Measurements from ENCODE around the gene U2AF2.
A peak's percentile ranks its signal among the peaks of the same experiment; 100 is the strongest.

The U2AF2 gene

GRCh38 chr19:55621673-55622231, 33.1 kb upstream of the U2AF2 start:
- no peak for DNase-seq (ENCODE audit: low read depth in 2 of 2)

DNA sequence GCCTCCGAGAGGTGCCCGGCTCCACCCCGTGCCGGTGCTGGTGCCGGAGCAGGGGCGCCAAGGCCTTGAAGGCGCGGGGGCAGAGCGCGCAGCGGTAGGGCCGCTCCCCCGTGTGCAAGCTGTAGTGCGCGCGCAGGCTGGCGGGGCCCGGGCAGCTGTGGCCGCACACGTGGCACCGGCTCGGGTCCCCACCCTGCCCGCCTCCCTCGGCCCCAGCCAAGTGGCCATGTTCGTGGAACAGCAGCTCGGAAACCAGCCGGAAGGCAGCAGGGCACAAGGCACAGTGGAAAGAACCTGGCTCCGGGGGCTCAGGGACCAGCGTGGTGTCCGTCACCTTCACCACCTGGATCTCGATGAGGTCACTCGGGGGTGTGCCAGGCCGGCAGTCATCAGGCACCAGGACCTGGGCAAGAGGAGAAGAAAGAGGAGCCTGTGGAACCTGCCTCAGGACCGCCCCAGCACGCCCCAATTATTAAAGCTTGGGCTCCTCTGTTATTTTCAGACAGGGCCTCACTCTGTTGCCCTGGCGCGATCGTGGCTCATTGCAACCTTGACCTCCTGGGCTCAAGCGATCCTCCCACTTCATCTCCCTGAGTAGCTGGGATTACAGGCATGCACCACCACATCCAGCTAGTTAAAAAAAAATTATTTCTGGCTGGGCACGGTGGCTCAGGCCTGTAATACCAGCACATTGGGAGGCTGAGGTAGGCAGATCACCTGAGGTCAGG, 32.4 kb upstream of the U2AF2 start:
- DNase-seq (ENCODE audit: low read depth in 2 of 2): no peak

DNA sequence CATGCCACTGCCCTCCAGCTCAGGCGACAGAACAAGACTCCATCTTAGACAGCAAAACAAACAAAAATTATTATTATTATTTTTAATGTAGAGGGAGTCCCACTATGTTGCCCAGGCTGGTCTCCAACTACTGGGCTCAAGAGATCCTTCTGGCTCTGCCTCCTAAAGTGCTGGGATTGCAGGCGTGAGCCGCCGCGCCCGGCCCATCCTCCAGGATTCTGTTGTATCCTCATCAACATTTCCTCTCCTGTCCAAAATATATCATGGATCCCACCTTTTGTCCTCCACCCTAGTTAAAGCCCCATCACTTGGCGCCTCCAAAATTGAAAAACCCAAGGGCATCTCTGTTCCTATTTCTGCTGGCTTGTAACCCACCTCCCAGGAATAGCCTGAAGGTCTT, 31.7 kb upstream of the U2AF2 start:
- DNase-seq (ENCODE audit: low read depth in 2 of 2): no peak

DNA sequence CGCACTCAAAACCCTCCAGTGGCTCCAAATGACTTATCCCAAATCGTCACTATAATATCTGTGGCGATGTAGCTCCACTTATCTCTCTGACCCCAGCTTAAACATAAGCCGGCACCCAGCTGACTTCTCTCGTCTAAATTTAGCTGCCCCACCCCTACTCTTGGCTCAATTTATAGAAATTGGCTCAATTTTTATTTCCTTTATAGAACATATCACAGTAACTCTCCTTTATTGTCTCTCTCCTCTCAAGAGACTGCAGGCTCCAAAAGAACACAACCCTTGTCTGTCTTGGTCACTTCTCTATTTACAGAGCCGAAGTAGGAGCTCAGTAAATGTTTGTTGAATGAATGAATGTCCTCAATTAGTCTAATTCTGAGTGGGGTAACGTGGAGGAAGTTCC, 31.3 kb upstream of the U2AF2 start:
- DNase-seq (ENCODE audit: low read depth in 2 of 2): no peak

DNA sequence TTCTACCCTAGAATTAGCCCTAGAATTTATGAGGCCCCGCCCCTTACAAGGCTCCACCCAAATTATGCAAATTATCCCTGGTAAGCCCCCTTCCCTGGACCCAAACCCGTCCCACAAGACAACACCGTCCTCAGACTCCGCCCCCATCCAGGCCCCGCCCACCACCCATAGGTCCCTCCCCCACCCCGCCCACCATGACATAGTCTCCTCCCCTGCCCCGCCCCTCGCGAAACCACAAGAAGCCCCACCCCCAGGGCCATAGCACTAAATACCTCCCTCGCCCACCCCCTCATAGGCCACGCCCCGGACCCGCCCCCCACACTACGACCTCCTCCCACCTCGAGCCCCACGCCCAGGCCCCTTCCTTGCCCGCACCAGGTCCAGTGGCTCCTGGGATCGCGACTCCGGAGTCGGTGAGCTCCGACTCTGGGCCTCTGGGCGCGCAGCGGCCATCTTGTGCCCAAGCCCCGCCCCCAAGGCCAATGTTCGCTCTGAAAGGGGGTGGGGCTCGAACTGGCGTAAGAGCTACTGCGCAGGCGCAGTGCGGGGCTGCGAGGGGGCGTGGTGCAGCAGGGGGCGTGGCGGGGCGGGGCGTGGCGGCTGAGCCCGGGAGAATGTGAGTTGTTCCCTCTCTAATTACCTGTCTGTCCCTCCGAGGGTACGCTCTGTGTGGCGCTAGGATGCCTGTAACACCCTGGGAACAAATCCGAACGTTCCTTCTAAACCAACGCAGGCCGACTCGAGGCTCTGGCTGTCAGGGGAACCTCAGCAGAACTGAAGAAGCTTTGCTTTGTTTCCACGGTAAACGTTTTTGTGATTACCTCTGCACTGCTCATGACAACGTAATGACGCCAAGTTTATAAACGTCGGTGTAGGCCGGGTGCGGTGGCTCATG, 30.5 kb upstream of the U2AF2 start, which contains the start of gene ZNF784:
TSS of gene ZNF784 (minus strand) at position 458 of the 895 bp plus-strand sequence. CDS start at position 453, 5 bp downstream.
- peak; percentile 88 for DNase-seq (ENCODE audit: low read depth in 2 of 2)

DNA sequence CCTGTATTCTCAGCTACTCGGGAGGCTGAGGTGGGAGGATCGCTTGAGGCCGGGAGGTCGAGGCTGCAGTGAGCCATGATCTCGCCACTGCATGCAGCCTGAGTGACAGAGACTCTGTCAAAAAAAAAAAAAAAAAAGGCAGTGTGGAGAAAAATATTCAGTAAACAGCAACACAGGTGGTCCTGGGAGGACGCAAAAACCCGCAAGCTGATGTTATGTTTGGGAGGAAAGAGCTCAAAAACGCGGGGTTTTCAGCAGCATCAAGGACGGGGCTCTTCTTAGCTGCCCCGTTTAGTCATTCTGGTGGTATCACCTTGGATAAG, 29.9 kb upstream of the U2AF2 start:
- no peak for DNase-seq (ENCODE audit: low read depth in 2 of 2)

DNA sequence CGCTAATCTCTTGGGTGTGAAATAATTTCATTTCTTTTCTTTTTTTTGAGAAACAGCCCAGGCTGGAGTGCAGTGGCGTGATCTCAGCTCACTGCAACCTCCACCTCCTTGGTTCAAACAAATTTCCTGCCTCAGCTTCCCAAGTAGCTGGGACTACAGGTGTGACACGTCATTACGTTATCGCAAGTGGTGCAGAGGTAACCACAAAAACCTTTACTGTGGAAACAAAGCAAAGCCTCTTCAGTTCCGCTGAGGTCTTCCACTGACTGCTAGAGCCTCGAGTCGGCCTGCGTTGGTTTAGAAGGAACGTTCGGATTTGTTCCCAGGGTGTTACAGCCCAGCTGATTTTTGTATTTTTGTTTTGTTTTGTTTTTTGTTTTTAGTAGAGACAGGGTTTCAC, 28.5 kb upstream of the U2AF2 start:
- DNase-seq (ENCODE audit: low read depth in 2 of 2): peak in 1 of 2 donors; percentile 21

GRCh38 chr19:55632463-55632834, 22.4 kb upstream of the U2AF2 start:
- DNase-seq (ENCODE audit: low read depth in 2 of 2): peak; percentile 63 to 86

GRCh38 chr19:55633861-55634260, 21.0 kb upstream of the U2AF2 start:
- DNase-seq (ENCODE audit: low read depth in 2 of 2): no peak

GRCh38 chr19:55635334-55635717, 19.5 kb upstream of the U2AF2 start:
- DNase-seq (ENCODE audit: low read depth in 2 of 2): no peak

DNA sequence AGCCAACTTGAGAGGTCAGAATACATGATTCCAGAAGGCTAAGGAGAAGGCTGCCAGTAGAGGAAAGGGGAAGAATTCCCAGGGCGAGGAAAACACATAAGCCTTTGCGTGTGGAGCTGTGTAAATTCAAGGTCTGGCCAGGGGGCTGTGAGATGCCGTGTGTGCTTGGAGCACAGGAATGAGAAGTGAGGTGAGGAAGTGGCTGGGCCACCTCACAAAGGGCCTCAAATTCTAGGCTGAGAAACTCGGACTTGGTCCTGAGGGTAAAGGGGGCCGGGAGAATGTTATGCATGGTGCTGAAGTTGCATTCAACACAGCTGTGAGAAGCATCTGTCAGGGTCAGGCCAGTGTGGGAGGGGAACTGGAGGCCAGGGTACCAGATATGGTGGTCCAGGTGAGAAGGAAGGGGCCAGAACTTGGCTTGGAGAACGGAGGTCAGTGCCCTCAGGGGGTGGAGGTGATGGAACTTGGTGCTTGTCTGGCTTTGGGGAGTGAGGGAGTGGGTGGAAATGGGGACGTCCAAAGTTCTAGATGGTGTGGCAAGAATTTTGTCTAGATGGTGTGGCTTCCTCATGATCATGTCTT, 18.9 kb upstream of the U2AF2 start:
- no peak for DNase-seq (ENCODE audit: low read depth in 2 of 2)

DNA sequence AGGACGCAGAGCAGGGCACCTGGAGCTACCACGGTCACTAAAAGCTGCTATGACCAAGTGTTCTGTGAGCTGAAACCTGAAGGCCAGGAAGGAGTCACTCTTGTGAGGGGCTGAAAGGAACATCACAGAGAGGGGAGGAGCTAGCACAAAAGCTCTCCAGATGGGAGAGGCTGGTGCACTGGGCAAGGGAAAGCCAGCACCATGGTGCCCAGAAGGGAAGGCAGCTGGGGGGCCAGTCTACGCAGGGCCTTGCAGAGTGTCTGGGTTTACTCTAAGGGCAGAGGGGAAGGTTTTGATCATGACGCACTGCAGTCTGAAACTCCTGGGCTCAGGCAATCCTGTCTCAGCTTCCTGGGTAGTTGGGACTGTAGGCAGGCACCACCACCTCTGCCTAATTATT, 18.1 kb upstream of the U2AF2 start:
- DNase-seq (ENCODE audit: low read depth in 2 of 2): no peak

DNA sequence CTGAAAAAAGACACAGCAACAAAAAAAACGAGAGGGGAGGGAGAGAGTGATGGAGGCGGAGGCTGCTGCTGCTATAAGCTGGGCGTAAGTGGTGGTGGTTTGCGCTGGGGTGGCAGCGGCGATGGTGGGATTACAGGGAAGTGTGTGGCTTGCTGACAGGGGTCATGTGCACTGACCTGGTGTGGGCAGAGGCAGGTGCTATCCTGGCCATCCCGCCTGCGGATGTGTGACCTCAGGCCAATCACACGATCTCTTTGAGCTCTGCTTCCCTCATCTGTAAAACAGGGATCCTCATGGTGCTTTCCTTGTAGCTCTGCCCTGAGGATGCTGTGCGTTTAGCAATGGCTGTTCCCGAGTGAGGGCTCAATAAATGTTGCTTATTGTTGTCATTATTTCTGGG, 17.3 kb upstream of the U2AF2 start:
- DNase-seq (ENCODE audit: low read depth in 2 of 2): no peak

- DNase-seq (ENCODE audit: low read depth in 2 of 2): peak; percentile 33 to 48
These were observed 15.9 kb upstream of the U2AF2 start for GRCh38 chr19:55638864-55639359.

DNA sequence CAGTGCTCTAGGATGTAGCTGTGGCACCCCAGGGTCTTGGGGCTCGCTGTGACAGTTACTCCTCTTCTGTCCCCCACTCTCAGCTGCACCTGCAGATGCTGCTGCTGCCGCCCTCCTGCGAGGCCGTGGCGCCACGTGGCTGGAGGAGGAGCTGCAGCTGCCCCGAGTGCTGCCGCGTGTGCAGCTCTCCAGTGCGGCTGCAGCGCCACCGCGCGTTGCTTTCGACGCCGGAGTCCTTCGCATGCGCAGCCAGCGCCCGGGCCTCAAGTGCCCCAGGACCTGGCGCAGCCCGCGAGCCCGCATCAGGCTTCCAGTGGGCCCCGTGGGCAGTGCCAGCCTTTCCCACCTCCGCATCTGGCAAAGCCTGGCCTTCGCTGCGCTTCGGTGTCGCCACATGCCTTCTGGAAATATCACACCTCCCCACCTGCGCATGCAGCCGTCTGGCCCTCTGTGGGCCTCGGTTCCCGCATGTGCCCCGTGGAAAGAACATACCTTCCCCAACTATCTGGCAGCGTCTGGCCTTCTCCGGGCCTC, 14.7 kb upstream of the U2AF2 start:
- DNase-seq (ENCODE audit: low read depth in 2 of 2): peak; percentile 47 to 73

GRCh38 chr19:55640577-55641425, 14.0 kb upstream of the U2AF2 start, which contains the start of gene ZNF580:
Gene ZNF580 (plus strand): TSS chr19:55641002. CDS start chr19:55642509, 1,507 bp downstream.
- peak in 1 of 2 donors; percentile 66 for DNase-seq (ENCODE audit: low read depth in 2 of 2)

DNA sequence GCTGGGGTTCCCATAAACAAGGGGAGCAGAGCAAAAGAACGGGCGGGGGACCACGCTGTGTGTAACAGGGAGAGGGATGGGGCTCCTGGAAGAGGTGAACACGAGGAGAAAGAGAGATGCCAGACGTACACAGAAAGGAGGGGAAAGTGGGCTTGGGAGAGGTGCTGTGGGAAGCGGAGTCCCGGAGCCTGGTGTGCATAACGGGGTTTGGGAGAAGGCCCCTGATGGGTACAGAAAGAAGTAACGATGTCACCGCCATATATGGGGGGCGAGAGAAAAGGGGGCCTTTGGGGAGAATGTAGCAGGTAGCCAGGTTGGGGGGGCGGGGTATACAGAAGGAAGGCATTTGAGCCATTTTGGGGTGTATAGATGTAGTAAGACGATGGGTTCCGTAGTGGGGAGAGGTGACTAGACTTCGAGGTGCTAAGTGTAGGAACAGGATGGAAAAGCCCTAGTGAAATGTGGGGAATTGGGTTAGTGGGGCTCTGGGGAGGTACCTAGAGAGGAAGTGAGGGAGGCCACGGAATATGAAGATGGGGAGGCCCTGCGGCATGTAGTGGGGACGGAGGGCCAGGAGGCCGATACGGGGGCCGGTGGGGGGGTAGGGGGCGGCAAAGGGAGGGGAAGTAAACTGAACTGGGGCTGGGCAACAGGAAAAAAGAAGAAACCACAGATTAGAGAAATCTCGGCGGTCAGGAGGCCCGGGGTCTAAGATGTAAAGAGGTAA, 13.2 kb upstream of the U2AF2 start:
- no peak for DNase-seq (ENCODE audit: low read depth in 2 of 2)

DNA sequence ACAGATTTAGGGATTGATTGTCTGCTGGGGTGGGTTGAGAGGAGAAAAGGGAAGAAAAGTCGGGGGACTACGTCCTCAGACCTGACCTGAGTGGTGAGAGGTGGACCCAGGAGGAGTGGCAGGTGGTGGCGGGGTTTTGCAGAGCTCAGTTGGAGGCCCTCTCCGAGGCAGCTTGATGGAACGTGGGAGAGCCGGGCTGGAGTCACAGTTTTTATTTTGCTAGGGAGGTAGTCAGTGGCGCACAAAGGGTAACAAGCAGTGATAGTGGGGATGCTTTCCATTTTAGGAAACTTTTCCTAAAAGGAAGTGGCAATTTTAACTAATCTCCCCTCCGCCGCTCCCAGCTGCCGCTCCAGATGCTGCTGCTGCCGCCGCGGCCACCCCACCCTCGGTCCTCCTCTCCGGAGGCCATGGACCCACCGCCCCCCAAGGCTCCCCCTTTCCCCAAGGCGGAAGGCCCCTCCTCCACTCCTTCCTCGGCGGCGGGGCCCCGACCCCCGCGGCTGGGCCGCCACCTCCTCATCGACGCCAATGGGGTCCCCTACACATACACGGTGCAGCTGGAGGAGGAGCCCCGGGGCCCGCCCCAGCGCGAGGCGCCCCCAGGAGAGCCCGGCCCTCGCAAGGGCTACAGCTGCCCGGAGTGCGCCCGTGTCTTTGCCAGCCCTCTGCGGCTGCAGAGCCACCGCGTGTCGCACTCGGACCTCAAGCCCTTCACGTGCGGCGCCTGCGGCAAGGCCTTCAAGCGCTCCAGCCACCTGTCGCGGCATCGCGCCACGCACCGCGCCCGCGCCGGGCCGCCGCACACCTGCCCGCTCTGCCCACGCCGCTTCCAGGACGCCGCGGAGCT, 12.5 kb upstream of the U2AF2 start:
- DNase-seq (ENCODE audit: low read depth in 2 of 2): peak in 1 of 2 donors; percentile 21

Data from stimulated activated CD8-positive, alpha-beta memory T cell treated with anti-CD3 and anti-CD28 coated beads, Interleukin-7, amount 100 ng/mL, for 4 hours (primary cell).